ENCODE results near the gene GPR161.

The GPR161 gene

DNA sequence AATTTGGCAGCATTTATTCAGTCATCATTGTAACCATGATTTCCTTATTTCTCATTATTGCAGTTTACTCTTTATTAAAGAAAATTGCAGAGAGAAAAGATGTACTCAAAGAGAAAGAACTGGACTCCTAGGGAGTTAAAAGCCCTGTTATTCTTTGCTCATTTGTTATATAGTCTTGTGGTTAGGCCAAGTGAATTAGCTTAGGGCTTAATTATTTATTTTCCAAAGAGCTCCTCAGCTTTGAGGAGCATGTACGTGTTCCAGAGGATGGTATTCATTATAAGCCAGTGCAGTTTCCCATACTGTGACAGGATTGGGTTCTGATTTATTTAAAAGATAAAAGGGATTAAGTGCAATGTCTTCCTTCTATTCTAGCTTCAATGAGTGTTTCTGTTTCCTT is 86.4 kb downstream of the GPR161 start:
- H3K27ac ChIP-seq (ENCODE audit: low read depth, low read length) = no peak overlapping the region
- H3K79me2 ChIP-seq (ENCODE audit: control insufficient read depth, insufficient read depth, low read length, poor library complexity) = no peaks in the 10 kb centered on the region
- H3K79me1 ChIP-seq (ENCODE audit: low read length) = no peaks in the 10 kb centered on the region
- H3K18ac ChIP-seq (ENCODE audit: low read length) = no peak overlapping the region
- WGBS (ENCODE audit: extremely low coverage, insufficient coverage, insufficient read length) = no CpG with 5 or more reads among the region's 1 CpG
- H2AFZ ChIP-seq (ENCODE audit: insufficient read depth, low read length, poor library complexity) = no peak overlapping the region
- H2BK120ac ChIP-seq (ENCODE audit: insufficient read depth, low read length, poor library complexity) = no peak overlapping the region
- H3K4me2 ChIP-seq (ENCODE audit: low read length) = no peak overlapping the region
- no peak overlapping the region for H2AK5ac ChIP-seq (ENCODE audit: low read length)
- no peak overlapping the region for H4K12ac ChIP-seq (ENCODE audit: low read depth, low read length)
- no peak overlapping the region for H3K9ac ChIP-seq (ENCODE audit: low read length)
- peaks cover 2 to 4% of the 10 kb centered on the region in 2 experiments for H3K36me3 ChIP-seq (ENCODE audit: control insufficient read depth in 1 of 2, insufficient read depth in 2 of 2, low read length in 2 of 2)
- no peak overlapping the region for H3K4me3 ChIP-seq (ENCODE audit: low read depth, low read length)
- no peaks in the 10 kb centered on the region for H3K9me3 ChIP-seq (ENCODE audit: insufficient read depth, low read depth, low read length)
- no peak overlapping the region for H4K91ac ChIP-seq (ENCODE audit: low read depth, low read length)
- H3K23ac ChIP-seq (ENCODE audit: low read length) = no peak overlapping the region
- no peaks in the 10 kb centered on the region for H3K27me3 ChIP-seq (ENCODE audit: insufficient read depth, low read length)
- no peak overlapping the region for H2BK5ac ChIP-seq (ENCODE audit: low read depth, low read length, poor library complexity)
- H4K8ac ChIP-seq (ENCODE audit: low read depth, low read length) = no peak overlapping the region
- H3K4me1 ChIP-seq (ENCODE audit: control insufficient read depth in 1 of 2, insufficient read depth in 2 of 2, low read length in 2 of 2) = no peaks in the 10 kb centered on the region
- H2BK12ac ChIP-seq (ENCODE audit: low read length) = no peak overlapping the region
- H3K14ac ChIP-seq (ENCODE audit: low read length) = no peak overlapping the region
- no peak overlapping the region for H3K4ac ChIP-seq (ENCODE audit: low read depth, low read length)
- no peak for DNase-seq

DNA sequence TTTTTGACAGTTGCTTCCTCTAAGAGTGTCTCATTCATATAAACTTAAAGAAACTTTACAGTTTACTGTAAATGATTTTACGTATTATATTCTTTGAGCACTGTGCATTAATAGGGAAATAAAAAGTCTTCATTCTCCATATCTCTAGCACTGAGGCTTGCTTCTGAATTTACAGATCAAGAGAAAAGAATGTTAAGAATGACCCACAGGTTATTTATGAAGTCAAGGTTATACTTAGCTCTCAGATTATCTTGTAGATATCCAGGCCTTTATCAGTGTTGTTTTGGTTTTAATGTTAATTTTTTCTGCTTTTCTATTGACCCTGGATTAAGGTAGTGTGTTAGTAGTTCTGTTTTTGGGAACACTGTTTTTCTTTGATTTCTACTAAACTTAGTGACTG is 91.4 kb downstream of the GPR161 start:
- Histone ChIP-seq H2AFZ (ENCODE audit: insufficient read depth, low read length, poor library complexity) (no peak overlapping the region), H3K79me1 (ENCODE audit: low read length) (no peaks in the 10 kb centered on the region), H2BK5ac (ENCODE audit: low read depth, low read length, poor library complexity) (no peak overlapping the region), H3K23ac (ENCODE audit: low read length) (no peak overlapping the region), H3K4me3 (ENCODE audit: low read depth, low read length) (no peak overlapping the region), H3K79me2 (ENCODE audit: control insufficient read depth, insufficient read depth, low read length, poor library complexity) (no peaks in the 10 kb centered on the region), H3K14ac (ENCODE audit: low read length) (no peak overlapping the region), H2BK120ac (ENCODE audit: insufficient read depth, low read length, poor library complexity) (no peak overlapping the region), H3K27me3 (ENCODE audit: insufficient read depth, low read length) (no peaks in the 10 kb centered on the region), H4K91ac (ENCODE audit: low read depth, low read length) (no peak overlapping the region), H3K27ac (ENCODE audit: low read depth, low read length) (no peak overlapping the region), H3K36me3 (ENCODE audit: control insufficient read depth in 1 of 2, insufficient read depth in 2 of 2, low read length in 2 of 2) (peaks cover 2 to 5% of the 10 kb centered on the region in 2 experiments), H3K4ac (ENCODE audit: low read depth, low read length) (no peak overlapping the region), H3K4me1 (ENCODE audit: control insufficient read depth in 1 of 2, insufficient read depth in 2 of 2, low read length in 2 of 2) (no peaks in the 10 kb centered on the region), H2AK5ac (ENCODE audit: low read length) (no peak overlapping the region), H3K18ac (ENCODE audit: low read length) (no peak overlapping the region), H3K4me2 (ENCODE audit: low read length) (no peak overlapping the region), H3K9me3 (ENCODE audit: insufficient read depth, low read depth, low read length) (no peaks in the 10 kb centered on the region), H4K8ac (ENCODE audit: low read depth, low read length) (no peak overlapping the region), H2BK12ac (ENCODE audit: low read length) (no peak overlapping the region), H3K9ac (ENCODE audit: low read length) (no peak overlapping the region), H4K12ac (ENCODE audit: low read depth, low read length) (no peak overlapping the region)
- peak in 1 of 2 donors; percentile 54 for DNase-seq
- no CpG with 5 or more reads among the region's 1 CpG for WGBS (ENCODE audit: extremely low coverage, insufficient coverage, insufficient read length)

DNA sequence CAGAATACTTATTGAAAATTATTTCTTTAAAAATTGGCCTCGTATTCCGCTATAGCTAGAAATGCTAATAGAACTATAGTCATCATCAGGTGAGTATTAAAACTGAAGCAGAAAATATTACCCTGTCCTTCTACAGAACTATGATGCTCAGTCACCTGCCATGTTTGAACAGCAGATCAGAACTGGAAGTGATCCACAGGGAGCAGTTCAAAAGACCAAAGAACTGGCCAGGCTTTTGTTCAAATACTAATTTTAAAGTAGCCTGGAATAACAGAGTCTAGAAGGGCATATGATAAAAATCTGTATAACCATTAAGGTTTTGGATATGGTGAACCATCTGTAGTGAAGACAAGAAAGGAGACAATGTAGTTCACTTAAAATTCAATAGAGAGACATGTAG is 94.4 kb downstream of the GPR161 start:
- Histone ChIP-seq H2AFZ (ENCODE audit: insufficient read depth, low read length, poor library complexity) (no peak overlapping the region), H2BK120ac (ENCODE audit: insufficient read depth, low read length, poor library complexity) (no peak overlapping the region), H3K4me3 (ENCODE audit: low read depth, low read length) (no peak overlapping the region), H2AK5ac (ENCODE audit: low read length) (no peak overlapping the region), H3K27me3 (ENCODE audit: insufficient read depth, low read length) (no peaks in the 10 kb centered on the region), H4K12ac (ENCODE audit: low read depth, low read length) (no peak overlapping the region), H3K9me3 (ENCODE audit: insufficient read depth, low read depth, low read length) (no peaks in the 10 kb centered on the region), H3K4me1 (ENCODE audit: control insufficient read depth in 1 of 2, insufficient read depth in 2 of 2, low read length in 2 of 2) (no peaks in the 10 kb centered on the region), H3K18ac (ENCODE audit: low read length) (no peak overlapping the region), H3K14ac (ENCODE audit: low read length) (no peak overlapping the region), H4K91ac (ENCODE audit: low read depth, low read length) (no peak overlapping the region), H3K36me3 (ENCODE audit: control insufficient read depth in 1 of 2, insufficient read depth in 2 of 2, low read length in 2 of 2) (peaks cover 2 to 5% of the 10 kb centered on the region in 2 experiments), H3K27ac (ENCODE audit: low read depth, low read length) (no peak overlapping the region), H2BK5ac (ENCODE audit: low read depth, low read length, poor library complexity) (no peak overlapping the region), H3K4ac (ENCODE audit: low read depth, low read length) (no peak overlapping the region), H3K23ac (ENCODE audit: low read length) (no peak overlapping the region), H3K4me2 (ENCODE audit: low read length) (no peak overlapping the region), H2BK12ac (ENCODE audit: low read length) (no peak overlapping the region), H3K79me1 (ENCODE audit: low read length) (no peaks in the 10 kb centered on the region), H4K8ac (ENCODE audit: low read depth, low read length) (no peak overlapping the region), H3K79me2 (ENCODE audit: control insufficient read depth, insufficient read depth, low read length, poor library complexity) (no peaks in the 10 kb centered on the region), H3K9ac (ENCODE audit: low read length) (no peak overlapping the region)
- DNase-seq = no peak
- WGBS (ENCODE audit: extremely low coverage, insufficient coverage, insufficient read length) = no CpG with 5 or more reads among the region's 2 CpGs

DNA sequence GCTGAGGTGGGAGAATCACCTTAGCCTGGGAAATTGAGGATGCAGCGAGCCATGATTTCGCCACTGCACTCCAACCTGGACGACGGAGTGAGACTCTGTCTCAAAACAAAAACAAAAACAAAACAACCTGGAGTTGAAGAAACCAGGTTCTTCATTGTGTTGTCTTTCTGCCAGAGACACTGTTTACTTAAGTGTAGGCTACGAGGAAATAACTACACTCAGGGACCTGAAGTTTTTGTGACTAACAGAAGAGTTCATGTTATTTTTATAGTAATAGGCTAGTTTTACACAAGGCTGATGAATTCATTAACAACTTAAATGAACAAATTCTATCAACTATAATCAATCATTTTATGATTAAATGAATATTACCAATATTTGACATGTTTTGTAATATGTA is 101.4 kb downstream of the GPR161 start:
- Histone ChIP-seq H3K36me3 (ENCODE audit: control insufficient read depth in 1 of 2, insufficient read depth in 2 of 2, low read length in 2 of 2) (peaks cover 2 to 3% of the 10 kb centered on the region in 2 experiments), H2AFZ (ENCODE audit: insufficient read depth, low read length, poor library complexity) (no peak overlapping the region), H3K14ac (ENCODE audit: low read length) (no peak overlapping the region), H3K79me2 (ENCODE audit: control insufficient read depth, insufficient read depth, low read length, poor library complexity) (no peaks in the 10 kb centered on the region), H3K4me2 (ENCODE audit: low read length) (no peak overlapping the region), H2BK120ac (ENCODE audit: insufficient read depth, low read length, poor library complexity) (no peak overlapping the region), H3K27me3 (ENCODE audit: insufficient read depth, low read length) (no peaks in the 10 kb centered on the region), H3K27ac (ENCODE audit: low read depth, low read length) (no peak overlapping the region), H3K4ac (ENCODE audit: low read depth, low read length) (no peak overlapping the region), H4K91ac (ENCODE audit: low read depth, low read length) (no peak overlapping the region), H2AK5ac (ENCODE audit: low read length) (no peak overlapping the region), H2BK5ac (ENCODE audit: low read depth, low read length, poor library complexity) (no peak overlapping the region), H3K9ac (ENCODE audit: low read length) (no peak overlapping the region), H3K4me3 (ENCODE audit: low read depth, low read length) (no peak overlapping the region), H2BK12ac (ENCODE audit: low read length) (no peak overlapping the region), H3K9me3 (ENCODE audit: insufficient read depth, low read depth, low read length) (no peaks in the 10 kb centered on the region), H4K12ac (ENCODE audit: low read depth, low read length) (no peak overlapping the region), H3K23ac (ENCODE audit: low read length) (no peak overlapping the region), H3K18ac (ENCODE audit: low read length) (no peak overlapping the region), H4K8ac (ENCODE audit: low read depth, low read length) (no peak overlapping the region), H3K4me1 (ENCODE audit: control insufficient read depth in 1 of 2, insufficient read depth in 2 of 2, low read length in 2 of 2) (no peaks in the 10 kb centered on the region), H3K79me1 (ENCODE audit: low read length) (no peaks in the 10 kb centered on the region)
- no peak for DNase-seq
- WGBS (ENCODE audit: extremely low coverage, insufficient coverage, insufficient read length) = no CpG with 5 or more reads among the region's 5 CpGs

All from trophoblast cell (in vitro differentiated cells and primary cell).